HUES64 (cell line): ENCODE data around the gene SETD3.

Source experiments
- H3K27ac ChIP-seq: 2 replicates; pipeline ENCODE4 v1.7.0; 2013; ENCODE audit warnings: low read depth, low read length, inconsistent platforms
- H3K27me3 ChIP-seq: 2 replicates; pipeline ENCODE4 v1.6.1; 2013; ENCODE audit warnings: mild to moderate bottlenecking, low read length; ENCODE audit not compliant: insufficient read depth
- H3K36me3 ChIP-seq: 2 replicates; pipeline ENCODE4 v1.6.1; 2013; ENCODE audit warnings: mild to moderate bottlenecking, low read length; ENCODE audit not compliant: insufficient read depth
- H3K4me1 ChIP-seq: 2 replicates; pipeline ENCODE4 v1.6.1; 2013; ENCODE audit warnings: mild to moderate bottlenecking, low read length, moderate library complexity; ENCODE audit not compliant: insufficient read depth
- H3K4me3 ChIP-seq: 2 replicates; pipeline ENCODE4 v1.5.1; 2013; ENCODE audit warnings: mild to moderate bottlenecking, low read length, moderate library complexity
- H3K9ac ChIP-seq: 2 replicates; pipeline ENCODE4 v1.6.1; 2013; ENCODE audit warnings: mild to moderate bottlenecking, low read depth, low read length
- H3K9me3 ChIP-seq: 2 replicates; pipeline ENCODE4 v1.6.1; 2013; ENCODE audit warnings: low read depth, low read length; ENCODE audit not compliant: insufficient read depth
- WGBS: fragments of 150-250, 120-280 bp; methylation state at CpG from one replicate; pipeline ENCODE4 v1.1.7; 2013; ENCODE audit warnings: missing lambda C conversion rate; 5-methylcytosine and 5-hydroxymethylcytosine counted together

The SETD3 gene

GRCh38 chr14:99374964-99375363 lies 105.7 kb downstream of the SETD3 start:
- 92% methylated on average over 11 of the region's 11 CpGs for WGBS

GRCh38 chr14:99363616-99364290 lies 116.9 kb downstream of the SETD3 start:
- WGBS: 75% methylated on average over 16 of the region's 16 CpGs
- 0 out of 2 replicates have a peak, but pooled peaks cover 6% of the 10 kb centered on the region for H3K4me1 ChIP-seq
- H3K27me3 ChIP-seq: no peaks in the 10 kb centered on the region
- no peaks in the 10 kb centered on the region for H3K9me3 ChIP-seq
- H3K27ac ChIP-seq: no peak overlapping the region
- no peak overlapping the region for H3K9ac ChIP-seq
- H3K36me3 ChIP-seq: no peaks in the 10 kb centered on the region
- no peak overlapping the region for H3K4me3 ChIP-seq

More at GRCh38 chr14:99374964-99375363, 105.7 kb downstream of the SETD3 start:
- Histone ChIP-seq H3K4me1 (no peaks in the 10 kb centered on the region), H3K36me3 (no peaks in the 10 kb centered on the region), H3K9me3 (no peaks in the 10 kb centered on the region), H3K9ac (no peak overlapping the region), H3K27me3 (no peaks in the 10 kb centered on the region), H3K27ac (no peak overlapping the region), H3K4me3 (no peak overlapping the region)

- H3K4me3 ChIP-seq: no peak overlapping the region
- no peaks in the 10 kb centered on the region for H3K27me3 ChIP-seq
- no peaks in the 10 kb centered on the region for H3K36me3 ChIP-seq
- H3K9me3 ChIP-seq: no peaks in the 10 kb centered on the region
- 92% methylated on average over 12 of the region's 12 CpGs for WGBS
- H3K9ac ChIP-seq: no peak overlapping the region
- H3K4me1 ChIP-seq: 0 out of 2 replicates have a peak, but pooled peaks cover 6% of the 10 kb centered on the region
- no peak overlapping the region for H3K27ac ChIP-seq
These were observed 117.6 kb downstream of the SETD3 start for GRCh38 chr14:99363051-99363450.

GRCh38 chr14:99361596-99362215 lies 119.0 kb downstream of the SETD3 start:
- 92% methylated on average over 21 of the region's 21 CpGs for WGBS
- H3K9me3 ChIP-seq: no peaks in the 10 kb centered on the region
- no peak overlapping the region for H3K4me3 ChIP-seq
- no peak overlapping the region for H3K9ac ChIP-seq
- 0 out of 2 replicates have a peak, but pooled peaks cover 6% of the 10 kb centered on the region for H3K4me1 ChIP-seq
- H3K36me3 ChIP-seq: no peaks in the 10 kb centered on the region
- no peaks in the 10 kb centered on the region for H3K27me3 ChIP-seq
- no peak overlapping the region for H3K27ac ChIP-seq

- Histone ChIP-seq H3K4me3 (no peak overlapping the region), H3K27me3 (no peaks in the 10 kb centered on the region), H3K27ac (no peak overlapping the region), H3K9ac (no peak overlapping the region), H3K4me1 (0 out of 2 replicates have a peak, but pooled peaks cover 6% of the 10 kb centered on the region), H3K9me3 (no peaks in the 10 kb centered on the region), H3K36me3 (no peaks in the 10 kb centered on the region)
- 94% methylated on average over 24 of the region's 24 CpGs for WGBS
These were observed 119.7 kb downstream of the SETD3 start for GRCh38 chr14:99360774-99361595.

GRCh38 chr14:99359906-99360305 lies 120.8 kb downstream of the SETD3 start:
- H3K36me3 ChIP-seq: no peaks in the 10 kb centered on the region
- WGBS: 96% methylated on average over 3 of the region's 5 CpGs
- 0 out of 2 replicates have a peak, but pooled peaks cover 6% of the 10 kb centered on the region for H3K4me1 ChIP-seq
- H3K27me3 ChIP-seq: no peaks in the 10 kb centered on the region
- H3K27ac ChIP-seq: no peak overlapping the region
- no peak overlapping the region for H3K9ac ChIP-seq
- H3K9me3 ChIP-seq: no peaks in the 10 kb centered on the region
- no peak overlapping the region for H3K4me3 ChIP-seq

GRCh38 chr14:99357916-99358390 lies 122.7 kb downstream of the SETD3 start:
- Histone ChIP-seq H3K9ac (no peak overlapping the region), H3K27ac (no peak overlapping the region), H3K36me3 (no peaks in the 10 kb centered on the region), H3K27me3 (no peaks in the 10 kb centered on the region), H3K4me3 (no peak overlapping the region), H3K9me3 (no peaks in the 10 kb centered on the region), H3K4me1 (no peaks in the 10 kb centered on the region)
- WGBS: 94% methylated on average over 12 of the region's 12 CpGs

- no peaks in the 10 kb centered on the region for H3K4me1 ChIP-seq
- H3K36me3 ChIP-seq: no peaks in the 10 kb centered on the region
These were observed 123.3 kb downstream of the SETD3 start for GRCh38 chr14:99357151-99357915.

GRCh38 chr14:99356031-99356608 lies 124.5 kb downstream of the SETD3 start:
- H3K36me3 ChIP-seq: no peaks in the 10 kb centered on the region
- H3K4me3 ChIP-seq: no peak overlapping the region
- WGBS: 94% methylated on average over 15 of the region's 15 CpGs
- H3K27me3 ChIP-seq: no peaks in the 10 kb centered on the region
- no peaks in the 10 kb centered on the region for H3K4me1 ChIP-seq
- no peaks in the 10 kb centered on the region for H3K9me3 ChIP-seq
- no peak overlapping the region for H3K9ac ChIP-seq
- H3K27ac ChIP-seq: no peak overlapping the region

More at GRCh38 chr14:99357151-99357915, 123.3 kb downstream of the SETD3 start:
- no peak overlapping the region for H3K4me3 ChIP-seq
- H3K27me3 ChIP-seq: no peaks in the 10 kb centered on the region
- H3K9me3 ChIP-seq: no peaks in the 10 kb centered on the region
- no peak overlapping the region for H3K9ac ChIP-seq
- WGBS: 93% methylated on average over 15 of the region's 15 CpGs
- H3K27ac ChIP-seq: no peak overlapping the region

GRCh38 chr14:99354166-99354875 lies 126.3 kb downstream of the SETD3 start:
- no peaks in the 10 kb centered on the region for H3K9me3 ChIP-seq
- H3K4me3 ChIP-seq: no peak overlapping the region
- no peak overlapping the region for H3K9ac ChIP-seq
- H3K4me1 ChIP-seq: no peaks in the 10 kb centered on the region
- no peaks in the 10 kb centered on the region for H3K36me3 ChIP-seq
- no peak overlapping the region for H3K27ac ChIP-seq
- H3K27me3 ChIP-seq: no peaks in the 10 kb centered on the region
- WGBS: 92% methylated on average over 7 of the region's 7 CpGs
